IPS DF 19.7 (cell line): ENCODE data around the gene GALNT13.

ENCODE experiments used
- DNase-seq: peaks from one replicate; pipeline ENCODE4 v3.0.0-alpha.2; 2013; ENCODE audit warnings: low read depth, low spot score

The GALNT13 gene

DNA sequence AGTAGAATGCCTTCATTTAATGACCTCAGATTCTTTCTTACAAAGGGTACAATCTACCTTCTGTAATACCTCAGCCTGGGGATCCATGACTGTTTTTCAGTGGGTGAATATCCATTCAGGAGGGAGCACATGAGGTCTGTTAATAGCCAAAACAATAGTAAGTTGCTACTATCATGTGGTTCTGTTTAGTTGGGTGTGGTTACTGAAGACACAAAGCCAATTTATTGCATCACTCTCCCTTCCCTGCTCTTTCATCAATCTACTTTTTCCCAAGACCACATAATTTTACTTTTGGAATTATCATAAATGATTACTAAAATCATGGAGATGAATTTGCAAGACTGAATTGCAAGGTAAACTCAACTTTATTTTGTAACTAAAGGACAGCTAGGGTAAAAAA is 254.2 kb downstream of the GALNT13 start:
- no peak for DNase-seq

GRCh38 chr2:154130821-154131220 is 259.1 kb downstream of the GALNT13 start:
- no peak for DNase-seq

DNA sequence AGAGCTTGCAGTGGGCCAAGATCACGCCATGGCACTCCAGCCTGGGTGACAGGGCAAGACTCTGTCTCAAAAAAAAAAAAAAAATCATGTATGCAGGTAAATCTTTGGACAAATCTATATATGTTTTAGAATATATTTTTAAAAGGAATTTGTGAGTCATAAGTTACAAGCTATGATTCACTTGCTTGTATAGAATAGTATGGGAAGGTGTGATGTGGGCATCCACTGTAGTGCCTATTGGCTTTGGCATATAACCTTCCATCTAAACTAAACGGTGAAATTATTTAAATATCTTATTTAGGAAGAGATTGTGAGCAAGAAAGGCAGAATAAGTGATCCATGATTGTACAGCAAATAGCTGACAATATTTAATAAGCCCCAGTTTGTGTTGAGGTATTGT is 261.1 kb downstream of the GALNT13 start:
- DNase-seq: no peak

GRCh38 chr2:154133823-154134222 is 262.1 kb downstream of the GALNT13 start:
- DNase-seq: no peak

DNA sequence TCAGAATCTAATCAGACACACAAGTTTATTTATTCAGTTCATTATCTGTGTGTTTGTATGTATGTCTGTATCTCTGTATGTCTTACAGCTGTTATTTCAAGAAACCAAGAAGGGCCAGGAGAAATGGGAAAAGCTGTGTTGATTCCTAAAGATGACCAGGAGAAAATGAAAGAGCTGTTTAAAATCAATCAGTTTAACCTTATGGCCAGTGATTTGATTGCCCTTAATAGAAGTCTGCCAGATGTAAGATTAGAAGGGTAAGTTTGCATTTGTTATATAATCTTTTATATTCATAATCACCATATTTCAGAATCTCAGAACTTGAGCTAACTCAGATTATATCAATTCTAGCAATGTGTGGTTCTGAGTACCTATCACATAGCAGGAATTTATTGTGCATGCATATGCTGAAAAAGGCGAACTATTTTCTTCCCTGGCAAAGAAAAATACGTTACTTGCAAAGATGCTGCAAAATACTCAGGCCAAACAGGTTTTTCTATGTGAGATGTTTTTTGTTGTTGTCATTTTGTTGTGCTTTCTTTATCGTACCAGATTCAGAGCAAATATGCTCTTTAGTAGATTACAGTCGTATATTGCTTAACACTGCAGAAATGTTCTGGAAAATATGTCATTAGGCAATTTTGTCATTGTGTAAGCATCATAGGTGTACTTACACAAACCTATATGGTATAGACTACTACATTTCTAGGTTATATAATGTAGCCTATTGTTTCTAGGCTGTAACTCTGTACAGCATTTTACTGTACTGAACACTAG is 268.7 kb downstream of the GALNT13 start:
- no peak for DNase-seq

GRCh38 chr2:154142480-154142879 is 270.8 kb downstream of the GALNT13 start:
- no peak for DNase-seq

DNA sequence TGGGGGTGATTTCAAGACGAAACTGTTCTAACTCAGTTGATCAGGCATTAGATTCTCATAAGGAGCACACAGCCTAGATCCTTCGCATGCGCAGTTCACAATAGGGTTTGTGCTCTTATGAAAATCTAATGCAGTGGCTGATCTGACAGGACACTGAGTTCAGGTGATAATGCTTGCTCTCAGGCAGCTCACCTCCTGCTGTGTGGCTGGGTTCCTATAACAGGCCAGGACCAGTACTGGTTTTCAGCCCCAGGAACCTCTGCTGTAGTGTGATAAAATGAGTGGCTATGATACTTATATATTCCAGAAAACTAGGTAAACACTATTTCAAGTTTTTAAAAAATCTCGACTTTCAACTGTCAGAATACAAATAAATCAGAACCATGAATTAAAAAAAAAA is 271.4 kb downstream of the GALNT13 start:
- DNase-seq: peak; percentile 5

DNA sequence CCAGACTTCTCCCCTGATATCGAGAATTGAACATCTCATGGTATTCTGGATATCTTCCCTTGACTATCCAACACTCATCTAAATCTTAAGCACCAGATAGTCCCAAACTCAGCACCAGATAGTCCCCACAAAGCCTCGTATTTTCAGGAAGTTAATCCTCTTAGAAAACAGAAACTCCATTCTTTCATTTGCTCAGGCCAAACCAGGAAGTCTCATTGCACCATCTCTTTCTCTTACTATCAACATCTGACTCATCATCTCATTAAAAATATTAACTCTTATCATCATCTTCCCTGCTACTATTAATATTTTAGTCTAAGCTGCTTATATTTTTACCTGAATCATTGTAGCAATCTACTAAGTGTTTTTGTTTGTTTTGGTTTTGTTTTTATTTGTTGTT is 286.4 kb downstream of the GALNT13 start:
- DNase-seq: no peak

DNA sequence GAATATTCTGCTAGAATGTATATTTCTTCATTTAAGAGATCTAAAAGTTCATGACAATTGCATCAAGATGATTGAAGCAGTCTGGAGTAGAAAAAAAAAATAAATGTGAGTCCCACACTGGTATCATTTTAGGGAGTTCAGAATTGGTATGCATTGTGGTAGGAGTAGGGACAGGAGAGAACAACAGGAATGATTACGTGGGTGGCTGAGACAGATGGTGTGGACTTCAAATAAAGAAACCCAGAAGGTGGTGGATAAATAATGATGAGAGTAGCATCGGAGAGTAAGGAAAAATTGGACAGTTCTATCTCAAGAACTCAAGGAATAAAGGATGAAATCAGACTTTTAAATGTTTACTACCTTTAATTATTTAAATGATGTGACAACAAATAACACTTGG is 289.6 kb downstream of the GALNT13 start:
- no peak for DNase-seq

DNA sequence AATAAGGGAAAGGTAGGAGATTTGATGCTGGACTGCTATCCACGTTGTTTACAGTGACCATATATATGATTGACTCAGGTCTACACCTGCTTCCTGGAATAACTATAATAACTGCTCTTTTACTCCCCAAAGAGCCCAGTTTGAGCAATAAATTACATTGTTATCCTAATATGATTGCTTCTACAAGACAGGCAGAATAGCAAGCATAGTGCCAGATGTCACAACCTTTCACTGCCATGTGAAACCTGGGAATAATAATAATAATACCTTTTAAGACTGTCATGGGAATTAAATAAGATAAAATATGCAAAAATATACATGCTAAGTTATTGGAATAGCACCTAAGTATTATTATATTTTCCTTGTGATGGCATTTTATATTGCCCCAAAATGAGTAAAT is 298.7 kb downstream of the GALNT13 start:
- DNase-seq: no peak

GRCh38 chr2:154173164-154173563 is 301.4 kb downstream of the GALNT13 start:
- DNase-seq: no peak

DNA sequence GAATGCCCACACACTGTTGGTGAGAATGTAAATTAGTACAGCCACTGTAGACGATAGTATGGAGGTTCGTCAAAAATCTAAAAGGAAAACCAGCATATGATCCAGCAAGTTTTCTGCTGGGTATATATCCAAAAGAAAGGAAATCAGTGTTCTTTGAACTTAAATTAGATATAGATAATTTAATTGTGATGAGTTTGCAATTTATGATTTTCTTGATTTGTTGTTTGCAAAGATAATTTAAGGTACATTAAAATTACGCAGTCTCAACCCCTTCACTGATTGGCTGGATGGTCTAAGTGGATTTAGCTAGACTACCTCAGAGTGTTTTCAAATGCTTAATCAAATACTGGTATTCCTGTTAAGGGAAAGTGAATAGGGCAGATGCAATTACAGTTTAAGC is 302.2 kb downstream of the GALNT13 start:
- DNase-seq: no peak

GRCh38 chr2:154182008-154182407 is 310.3 kb downstream of the GALNT13 start:
- DNase-seq: no peak

- no peak for DNase-seq
These were observed 316.2 kb downstream of the GALNT13 start for GRCh38 chr2:154187948-154188347.

DNA sequence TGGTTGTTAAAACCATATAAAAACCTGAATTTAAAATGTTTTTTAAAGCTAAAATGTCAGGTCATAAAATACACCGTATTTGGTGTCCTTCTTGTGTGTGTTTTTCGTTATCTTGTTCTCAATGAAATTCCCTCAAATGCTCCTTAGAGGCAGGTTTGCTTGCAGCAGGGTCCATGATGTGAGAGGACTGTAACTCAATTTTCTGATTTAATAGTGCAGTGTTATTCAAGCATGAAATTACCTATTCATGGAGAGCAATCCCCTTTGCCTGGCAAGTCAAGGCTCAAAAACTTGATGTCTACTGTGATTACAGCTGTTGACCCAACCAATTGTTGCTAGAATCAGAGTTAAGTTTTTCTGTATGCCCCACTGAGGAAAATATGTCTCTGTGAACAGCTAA is 318.2 kb downstream of the GALNT13 start:
- DNase-seq: no peak

DNA sequence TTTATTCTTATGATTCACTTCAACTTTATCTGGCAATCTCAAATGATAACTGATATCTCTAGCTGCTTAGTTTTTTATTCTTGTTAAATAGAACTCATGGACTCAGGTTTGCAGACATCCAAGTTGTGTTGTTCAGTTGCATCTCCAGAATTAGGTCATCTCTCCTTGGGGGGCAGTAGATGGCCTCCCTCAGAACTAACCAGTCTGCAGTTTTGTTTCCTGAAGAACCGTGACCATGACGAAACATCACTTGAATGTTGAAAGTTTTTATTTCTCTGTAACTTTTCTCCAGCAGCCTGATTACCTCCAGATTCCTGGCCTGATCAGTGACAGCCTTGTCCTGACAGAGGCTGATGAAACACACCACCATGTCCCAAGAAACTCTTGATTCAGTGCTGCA is 321.5 kb downstream of the GALNT13 start:
- DNase-seq: no peak

DNA sequence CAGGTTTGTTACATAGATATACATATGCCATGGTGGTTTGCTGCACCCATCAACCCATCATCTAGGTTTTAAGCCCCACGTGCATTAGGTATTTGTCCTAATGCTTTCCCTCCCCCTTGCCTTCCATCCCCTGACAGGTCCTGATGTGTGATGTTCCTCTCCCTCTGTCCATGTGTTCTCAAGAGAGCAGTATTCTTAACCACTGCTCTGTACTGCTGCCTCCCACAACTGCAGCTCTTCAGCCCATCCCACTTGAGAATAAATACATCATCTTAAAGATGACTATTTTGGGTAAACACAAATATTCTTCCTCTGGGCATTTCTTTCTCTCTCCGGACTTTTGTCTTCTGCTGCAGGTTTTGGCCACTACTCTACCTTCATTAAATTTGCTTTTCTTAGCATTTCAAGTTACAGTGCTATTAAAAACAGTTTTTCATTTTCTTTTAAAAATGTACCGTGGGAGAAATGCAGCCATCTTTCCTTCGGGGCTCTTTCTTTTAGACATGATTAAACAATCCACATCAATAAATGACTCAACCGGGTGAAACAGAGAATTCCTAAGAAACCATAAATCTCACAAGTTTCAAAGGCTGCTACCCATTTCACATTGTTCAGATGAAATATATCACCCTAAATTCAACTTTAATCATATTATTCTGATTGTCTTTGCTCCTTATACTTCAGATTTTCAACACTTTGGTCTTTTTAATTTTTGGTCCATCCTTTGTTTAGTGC is 323.4 kb downstream of the GALNT13 start:
- DNase-seq: no peak

- no peak for DNase-seq
These were observed 324.0 kb downstream of the GALNT13 start for GRCh38 chr2:154195644-154196195.

- DNase-seq: no peak
These were observed 327.1 kb downstream of the GALNT13 start for GRCh38 chr2:154198866-154199265.

DNA sequence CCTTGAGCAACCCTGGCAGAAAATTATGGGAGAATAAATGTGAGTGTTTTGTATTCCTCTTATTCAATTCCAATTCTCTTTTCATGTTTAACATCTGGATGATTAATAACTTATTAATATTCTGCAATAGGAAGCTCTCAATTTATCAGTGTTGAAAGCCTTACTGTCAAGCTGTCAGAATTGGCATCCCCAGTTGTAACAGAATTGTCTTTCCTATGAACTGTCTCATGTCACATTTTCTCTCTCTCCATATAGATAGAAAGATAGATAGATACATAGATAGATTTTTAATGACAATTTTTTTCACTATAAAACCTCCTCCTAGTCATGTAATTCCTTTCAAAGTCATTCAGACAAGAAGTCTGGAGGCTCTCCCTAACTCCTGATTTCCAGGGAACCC is 331.5 kb downstream of the GALNT13 start:
- DNase-seq: no peak

DNA sequence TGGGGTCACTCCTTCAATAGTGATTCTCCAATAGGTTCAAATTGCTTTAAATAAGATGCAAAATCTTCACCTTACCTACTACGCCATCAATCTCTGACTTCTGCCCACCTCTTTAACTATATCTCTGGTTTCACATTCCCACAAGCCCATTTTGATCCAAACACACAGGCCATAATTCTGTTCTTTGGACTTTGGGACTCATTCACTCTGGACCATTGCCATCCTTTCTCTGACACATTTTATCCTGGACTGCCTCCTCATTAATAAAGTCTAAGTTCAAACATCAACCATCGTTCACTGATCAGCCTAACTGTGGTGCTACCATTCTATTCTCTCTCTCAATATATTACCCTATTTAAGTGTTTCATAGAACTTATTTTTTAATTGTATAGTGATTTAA is 332.2 kb downstream of the GALNT13 start:
- DNase-seq: no peak

DNA sequence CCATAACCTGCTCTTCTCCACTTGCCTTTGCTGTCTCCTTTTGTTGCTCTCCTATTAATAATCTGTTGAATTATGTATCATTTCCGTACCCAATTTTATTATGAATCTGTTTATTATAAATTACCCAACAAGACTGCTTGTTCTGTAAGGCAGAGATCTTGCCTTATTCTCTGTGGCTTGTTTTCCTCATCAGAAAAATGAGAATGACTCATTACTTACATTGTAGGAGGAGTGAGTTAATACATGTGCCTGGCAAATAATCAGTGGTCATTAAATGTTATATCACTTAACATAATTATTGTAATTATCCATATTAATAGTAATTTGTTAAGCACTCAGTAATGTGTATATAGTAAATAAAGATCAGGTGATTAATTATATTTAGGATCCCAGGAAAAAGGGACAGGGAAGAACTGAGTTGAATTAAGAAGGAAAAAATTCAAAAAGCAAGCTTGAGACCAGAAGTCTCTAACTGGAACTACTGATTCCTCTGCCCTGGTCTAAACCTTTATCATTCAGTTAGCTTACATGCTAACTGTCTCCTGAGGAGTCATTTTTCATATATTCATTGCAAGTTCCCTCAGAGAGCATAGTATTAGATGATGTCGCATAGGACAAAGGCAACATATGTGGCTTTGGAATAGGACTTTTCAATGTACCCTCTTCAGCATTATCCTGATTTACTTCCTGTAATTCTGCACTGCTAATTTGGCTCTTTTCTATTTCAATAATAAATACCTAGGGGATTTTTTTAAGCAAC is 335.7 kb downstream of the GALNT13 start:
- no peak for DNase-seq
